IMR-90 (cell line): ENCODE results near the gene SH3RF3. TPM values are rescaled to one million over a fixed set of nuclear protein-coding genes. Genes with fewer than 3 reads are reported as not detected.

ENCODE experiments used
- ATAC-seq: fragments of 200-7000 bp; cut with Tn5 transposase; 2 replicates; pipeline ENCODE4 v1.9.1; 2020; ENCODE audit warnings: low read depth, mild to moderate bottlenecking, moderate library complexity
- BruUV-seq: library from RNA; stranded (reverse); fragments of 400-500 nt; replicated peaks from 2 replicates; lab custom pipeline; 2021; lab: Mats Ljungman, UMichigan
- CTCF ChIA-PET: fragments of 300-600 bp; formaldehyde crosslinking; extraction: SDS; loops from one replicate; lab custom pipeline; 2021; ENCODE audit warnings: antibody characterized with exemption; lab: Yijun Ruan, JAX
- POLR2A ChIA-PET: fragments of 300-600 bp; sonication (Branson Sonifier 250); formaldehyde crosslinking; loops from one replicate; lab custom pipeline; 2022; ENCODE audit warnings: antibody characterized with exemption; ENCODE audit not compliant: unreplicated experiment; lab: Charles Lee
- DNase-seq: peaks from one replicate; pipeline ENCODE4 v3.0.0; 2013
- H2AFZ ChIP-seq: replicated peaks from 2 replicates; pipeline ENCODE3; 2013; ENCODE audit warnings: low read length, mild to moderate bottlenecking; ENCODE audit not compliant: poor library complexity
- H2AK5ac ChIP-seq: 2 replicates; pipeline ENCODE4 v1.6.1; 2013; ENCODE audit warnings: low read depth, low read length, inconsistent platforms
- H2AK9ac ChIP-seq: replicated peaks from 2 replicates; pipeline ENCODE3; 2013; ENCODE audit warnings: mild to moderate bottlenecking, low read depth, low read length, moderate library complexity; ENCODE audit not compliant: poor library complexity
- H2BK120ac ChIP-seq: 2 replicates; pipeline ENCODE4 v1.6.1; 2013; ENCODE audit warnings: low read depth, low read length, inconsistent platforms
- H2BK15ac ChIP-seq: 3 replicates; pipeline ENCODE4 v1.6.1; 2013; ENCODE audit warnings: low read depth, low read length, inconsistent platforms
- H2BK20ac ChIP-seq: 2 replicates; pipeline ENCODE4 v1.6.1; 2013; ENCODE audit warnings: low read depth, mild to moderate bottlenecking, inconsistent platforms, low read length, moderate library complexity
- H2BK5ac ChIP-seq: 2 replicates; pipeline ENCODE4 v1.6.1; 2013; ENCODE audit warnings: mild to moderate bottlenecking, low read depth, low read length, inconsistent platforms; ENCODE audit not compliant: poor library complexity, severe bottlenecking
- H3K14ac ChIP-seq: replicated peaks from 2 replicates; pipeline ENCODE4 v1.6.1; 2013; ENCODE audit warnings: low read depth, low read length, inconsistent platforms
- H3K18ac ChIP-seq: 2 replicates; pipeline ENCODE4 v1.6.1; 2013; ENCODE audit warnings: low read depth, low read length, control low read depth
- H3K23ac ChIP-seq: 2 replicates; pipeline ENCODE4 v1.6.1; 2013; ENCODE audit warnings: low read depth, low read length, inconsistent platforms
- H3K27ac ChIP-seq: 2 replicates; pipeline ENCODE4 v1.5.1; 2013; ENCODE audit warnings: mild to moderate bottlenecking, control low read depth, low read length; ENCODE audit not compliant: insufficient read depth
- H3K27me3 ChIP-seq: 2 replicates; pipeline ENCODE4 v1.6.1; 2013; ENCODE audit warnings: low read length; ENCODE audit not compliant: control insufficient read depth, insufficient read depth
- H3K36me3 ChIP-seq: 2 replicates; pipeline ENCODE4 v1.6.1; 2013; ENCODE audit warnings: low read length, mixed read lengths; ENCODE audit not compliant: control insufficient read depth, insufficient read depth
- H3K4ac ChIP-seq: 2 replicates; pipeline ENCODE4 v1.6.1; 2013; ENCODE audit warnings: low read depth, low read length, inconsistent platforms
- H3K4me1 ChIP-seq: 2 replicates; pipeline ENCODE4 v1.6.1; 2013; ENCODE audit warnings: low read length, mixed read lengths; ENCODE audit not compliant: control insufficient read depth, insufficient read depth
- H3K4me2 ChIP-seq: 2 replicates; pipeline ENCODE4 v1.6.1; 2013; ENCODE audit warnings: low read depth, mild to moderate bottlenecking, control low read depth, low read length, moderate library complexity
- H3K4me3 ChIP-seq: 2 replicates; pipeline ENCODE4 v1.5.1; 2013; ENCODE audit warnings: low read depth, mild to moderate bottlenecking, control low read depth, low read length, moderate library complexity; ENCODE audit not compliant: insufficient read depth
- H3K56ac ChIP-seq: 2 replicates; pipeline ENCODE4 v1.6.1; 2013; ENCODE audit warnings: low read length, inconsistent platforms; ENCODE audit not compliant: insufficient read depth; ENCODE audit errors: extremely low read depth
- H3K79me1 ChIP-seq, 2 experiments: 2 replicates each; pipeline ENCODE4 v1.6.1; 2013; ENCODE audit warnings: low read length in 2 of 2, inconsistent platforms in 1 of 2, low read depth in 1 of 2
- H3K9ac ChIP-seq: 2 replicates; pipeline ENCODE4 v1.6.1; 2013; ENCODE audit warnings: low read depth, low read length, control low read depth
- H3K9me1 ChIP-seq: 2 replicates; pipeline ENCODE4 v1.6.1; 2013; ENCODE audit warnings: low read length, inconsistent platforms; ENCODE audit not compliant: insufficient read depth
- H3K9me3 ChIP-seq: 2 replicates; pipeline ENCODE4 v1.6.1; 2013; ENCODE audit warnings: low read length; ENCODE audit not compliant: control insufficient read depth, insufficient read depth
- H4K20me1 ChIP-seq: 2 replicates; pipeline ENCODE4 v1.6.1; 2013; ENCODE audit warnings: low read length, inconsistent platforms; ENCODE audit not compliant: insufficient read depth
- H4K5ac ChIP-seq: 2 replicates; pipeline ENCODE4 v1.6.1; 2013; ENCODE audit warnings: mild to moderate bottlenecking, low read depth, low read length, control low read depth
- H4K8ac ChIP-seq, 2 experiments: 2 replicates each; pipeline ENCODE4 v1.6.1; 2013; ENCODE audit warnings: low read depth in 2 of 2, low read length in 2 of 2, control low read depth in 1 of 2, inconsistent platforms in 1 of 2
- H4K91ac ChIP-seq: 2 replicates; pipeline ENCODE4 v1.6.1; 2013; ENCODE audit warnings: low read depth, low read length, inconsistent platforms; ENCODE audit not compliant: insufficient read depth
- BHLHE40 ChIP-seq: fragments of 150-350 bp; IDR thresholded peaks from 2 replicates; pipeline ENCODE4 v1.6.1; 2016; ENCODE audit warnings: mild to moderate bottlenecking, low read depth, low read length
- CTCF ChIP-seq: conservative IDR thresholded peaks from 2 replicates; pipeline ENCODE4 v1.5.1; 2012; ENCODE audit warnings: mild to moderate bottlenecking, low read depth, low read length, improper control_type of control experiment
- FOS ChIP-seq: fragments of 150-350 bp; IDR thresholded peaks from 2 replicates; pipeline ENCODE4 v1.6.1; 2016; ENCODE audit warnings: low read depth, low read length
- MAFK ChIP-seq: IDR thresholded peaks from 2 replicates; pipeline ENCODE4 v1.6.1; 2012; ENCODE audit warnings: low read depth, low read length, improper control_type of control experiment
- MAZ ChIP-seq: IDR thresholded peaks from 2 replicates; pipeline ENCODE4 v1.6.1; 2012; ENCODE audit warnings: low read depth, mild to moderate bottlenecking, low read length, improper control_type of control experiment, moderate library complexity, borderline replicate concordance
- MXI1 ChIP-seq: IDR thresholded peaks from 2 replicates; pipeline ENCODE4 v1.6.1; 2012; ENCODE audit warnings: low read depth, mild to moderate bottlenecking, low read length, moderate library complexity, borderline replicate concordance
- NFE2L2 ChIP-seq: fragments of 150-350 bp; IDR thresholded peaks from 2 replicates; pipeline ENCODE4 v1.6.1; 2016; ENCODE audit warnings: low read depth, mild to moderate bottlenecking, low read length
- POLR2A ChIP-seq: IDR thresholded peaks from 2 replicates; pipeline ENCODE4 v1.6.1; 2012; ENCODE audit warnings: mild to moderate bottlenecking, low read depth, low read length
- RCOR1 ChIP-seq: IDR thresholded peaks from 2 replicates; pipeline ENCODE4 v1.6.1; 2012; ENCODE audit warnings: mild to moderate bottlenecking, low read length, improper control_type of control experiment; ENCODE audit not compliant: insufficient replicate concordance
- SMC3 ChIP-seq: fragments of 150-350 bp; IDR thresholded peaks from 2 replicates; pipeline ENCODE4 v1.6.1; 2016; ENCODE audit warnings: low read depth, mild to moderate bottlenecking, antibody characterized with exemption, low read length, moderate library complexity
- USF2 ChIP-seq: fragments of 150-350 bp; IDR thresholded peaks from 2 replicates; pipeline ENCODE4 v1.6.1; 2017; ENCODE audit warnings: mild to moderate bottlenecking, antibody characterized with exemption, low read length, low read depth
- WGBS, 2 experiments: methylation state at CpG; one replicate each; pipeline versions ENCODE4 v1.1.5 to v1.1.7; 2013; ENCODE audit warnings: missing lambda C conversion rate in 2 of 2; ENCODE audit not compliant: insufficient read length in 1 of 2; ENCODE audit errors: extremely low coverage in 2 of 2; 5-methylcytosine and 5-hydroxymethylcytosine counted together
- dilution Hi-C: fragments of 300-500 bp; cut with HindIII; formaldehyde crosslinking; loops from one replicate; pipeline ENCODE4 v1.14.3; 2018; ENCODE audit warnings: low sequenced_read_pairs; ENCODE audit not compliant: unreplicated experiment
- in situ Hi-C: fragments of 300-500 bp; cut with MboI; formaldehyde crosslinking; loops from 3 replicates; pipeline ENCODE4 v1.14.3; 2019; ENCODE audit warnings: low sequenced_read_pairs, inconsistent platforms, mixed read lengths
- intact Hi-C: fragments of 100-400 bp; cut with micrococcal nuclease; formaldehyde crosslinking; loops from 2 replicates; pipeline ENCODE4 v1.10.0; 2022
- polyA plus RNA-seq, 3 experiments: library from polyadenylated mRNA; depleted of rRNA; stranded (reverse); fragments of >200 nt; gene quantifications; 2 replicates each; pipeline ENCODE4 v1.2.3, GENCODE V29; 2012; ENCODE audit warnings: low replicate concordance in 1 of 3
- total RNA-seq: library from RNA; depleted of rRNA; stranded (reverse); fragments of >200 nt; gene quantifications from 2 replicates; pipeline ENCODE4 v1.2.3, GENCODE V29; 2012

The SH3RF3 gene
- total and polyA plus RNA-seq, 2 of the 4 experiments (the other 2 are of a cell fraction), result 3.4 to 5.3 TPM

- dilution Hi-C loops, result no loop called here
- H3K56ac ChIP-seq, result no peak overlapping the region
- no peak overlapping the region for H3K18ac ChIP-seq
- H2BK15ac ChIP-seq, result no peak overlapping the region
- no peaks in the 10 kb centered on the region for H3K27me3 ChIP-seq
- ATAC-seq (no peak), DNase-seq (no peak)
- no peaks in the 10 kb centered on the region for H3K36me3 ChIP-seq
- POLR2A ChIA-PET, result no interaction called here
- intact Hi-C loops, result no loop called here
- no peak overlapping the region for H2BK20ac ChIP-seq
- no peak overlapping the region for H2BK120ac ChIP-seq
- H3K4me2 ChIP-seq, result no peak overlapping the region
- no peaks in the 10 kb centered on the region for H3K9me3 ChIP-seq
- CTCF ChIA-PET, result interaction anchor here (0.7 kb wide), 1 partner anchor 56 kb away, joined by 3 read pairs; no protein-coding TSS in a partner anchor
- peaks cover 25% of the 10 kb centered on the region for H3K4me1 ChIP-seq
- no peak overlapping the region for H2AFZ ChIP-seq
- H3K9ac ChIP-seq, result no peak overlapping the region
- no peak overlapping the region for H4K91ac ChIP-seq
- no peak for TF ChIP-seq SMC3
- no peak for TF ChIP-seq CTCF
- no peak for TF ChIP-seq MAFK
- TF ChIP-seq MXI1, result no peak
- TF ChIP-seq FOS, result no peak
- no peak for TF ChIP-seq POLR2A
- no peak for TF ChIP-seq RCOR1
- no peak for TF ChIP-seq BHLHE40
- no peak for TF ChIP-seq MAZ
- TF ChIP-seq NFE2L2, result no peak
- TF ChIP-seq USF2, result no peak
- H4K5ac ChIP-seq, result no peak overlapping the region
- H2BK5ac ChIP-seq, result no peak overlapping the region
- no TSS peak for BruUV-seq
- no peak overlapping the region for H3K4me3 ChIP-seq
- peaks cover 39% of the 10 kb centered on the region for H3K9me1 ChIP-seq
- no peak overlapping the region for H3K4ac ChIP-seq
- no peak overlapping the region for H2AK9ac ChIP-seq
- WGBS, 2 experiments, result no CpG with 5 or more reads among the region's 4 CpGs
- H4K8ac ChIP-seq, result no peak overlapping the region
- peaks cover 79% of the 10 kb centered on the region for H4K20me1 ChIP-seq
- no peak overlapping the region for H3K14ac ChIP-seq
- peaks cover 40 to 93% of the 10 kb centered on the region in 2 experiments for H3K79me1 ChIP-seq
- in situ Hi-C loops, result no loop called here
- no peak overlapping the region for H3K27ac ChIP-seq
- no peak overlapping the region for H3K23ac ChIP-seq
- H2AK5ac ChIP-seq, result no peak overlapping the region
These were observed 126.6 kb downstream of the SH3RF3 start for GRCh38 chr2:109255654-109256053.
